ENCODE data around the gene MYL6B. TPM values are rescaled to one million over a fixed set of nuclear protein-coding genes. Genes with fewer than 3 reads are reported as not detected.

The MYL6B gene
- total RNA-seq, 2 donors from 2014 or later, result 153 to 191 TPM

GRCh38 chr12:56119361-56119796 lies 33.0 kb upstream of the MYL6B start:
- no peaks in the 10 kb centered on the region for H3K9me3 Mint-ChIP-seq
- Histone ChIP-seq H3K9ac (ENCODE audit: extremely low read depth, low read length, poor library complexity, severe bottlenecking) (no peak overlapping the region), H3K27ac (ENCODE audit: low read depth, low read length) (no peak overlapping the region), H3K4me3 (ENCODE audit: low read length) (peak overlapping the region; percentile 93), H3K36me3 (ENCODE audit: control insufficient read depth, insufficient read depth, low read length) (peaks cover 20% of the 10 kb centered on the region), H3K9me3 (ENCODE audit: control insufficient read depth, low read length) (no peaks in the 10 kb centered on the region), H3K27me3 (ENCODE audit: control insufficient read depth, insufficient read depth, low read length, poor library complexity, severe bottlenecking) (no peaks in the 10 kb centered on the region), H3K4me1 (ENCODE audit: control insufficient read depth, insufficient read depth, low read length) (peaks cover 5% of the 10 kb centered on the region)
- peak overlapping the region; percentile 96 for H3K4me3 Mint-ChIP-seq
- TF ChIP-seq, protein P1, sequence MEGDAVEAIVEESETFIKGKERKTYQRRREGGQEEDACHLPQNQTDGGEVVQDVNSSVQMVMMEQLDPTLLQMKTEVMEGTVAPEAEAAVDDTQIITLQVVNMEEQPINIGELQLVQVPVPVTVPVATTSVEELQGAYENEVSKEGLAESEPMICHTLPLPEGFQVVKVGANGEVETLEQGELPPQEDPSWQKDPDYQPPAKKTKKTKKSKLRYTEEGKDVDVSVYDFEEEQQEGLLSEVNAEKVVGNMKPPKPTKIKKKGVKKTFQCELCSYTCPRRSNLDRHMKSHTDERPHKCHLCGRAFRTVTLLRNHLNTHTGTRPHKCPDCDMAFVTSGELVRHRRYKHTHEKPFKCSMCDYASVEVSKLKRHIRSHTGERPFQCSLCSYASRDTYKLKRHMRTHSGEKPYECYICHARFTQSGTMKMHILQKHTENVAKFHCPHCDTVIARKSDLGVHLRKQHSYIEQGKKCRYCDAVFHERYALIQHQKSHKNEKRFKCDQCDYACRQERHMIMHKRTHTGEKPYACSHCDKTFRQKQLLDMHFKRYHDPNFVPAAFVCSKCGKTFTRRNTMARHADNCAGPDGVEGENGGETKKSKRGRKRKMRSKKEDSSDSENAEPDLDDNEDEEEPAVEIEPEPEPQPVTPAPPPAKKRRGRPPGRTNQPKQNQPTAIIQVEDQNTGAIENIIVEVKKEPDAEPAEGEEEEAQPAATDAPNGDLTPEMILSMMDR (conservative IDR thresholded peaks at IDR 0.05), result peak; percentile 85
- H3K27ac Mint-ChIP-seq, result peak overlapping the region; percentile 100
- no peaks in the 10 kb centered on the region for H3K27me3 Mint-ChIP-seq (ENCODE audit: insufficient read depth)
- peaks cover 27% of the 10 kb centered on the region for H3K4me1 Mint-ChIP-seq
- H3K36me3 Mint-ChIP-seq (ENCODE audit: low read depth), result peaks cover 30% of the 10 kb centered on the region
- WGBS, 2 experiments (ENCODE audit: insufficient coverage in 1 of 2, insufficient read length in 1 of 2), result 0% methylated on average over 2 of the region's 2 CpGs; no CpG with 5 or more reads in 1 of the 2 experiments
- DNase-seq, result peak; percentile 94

DNA sequence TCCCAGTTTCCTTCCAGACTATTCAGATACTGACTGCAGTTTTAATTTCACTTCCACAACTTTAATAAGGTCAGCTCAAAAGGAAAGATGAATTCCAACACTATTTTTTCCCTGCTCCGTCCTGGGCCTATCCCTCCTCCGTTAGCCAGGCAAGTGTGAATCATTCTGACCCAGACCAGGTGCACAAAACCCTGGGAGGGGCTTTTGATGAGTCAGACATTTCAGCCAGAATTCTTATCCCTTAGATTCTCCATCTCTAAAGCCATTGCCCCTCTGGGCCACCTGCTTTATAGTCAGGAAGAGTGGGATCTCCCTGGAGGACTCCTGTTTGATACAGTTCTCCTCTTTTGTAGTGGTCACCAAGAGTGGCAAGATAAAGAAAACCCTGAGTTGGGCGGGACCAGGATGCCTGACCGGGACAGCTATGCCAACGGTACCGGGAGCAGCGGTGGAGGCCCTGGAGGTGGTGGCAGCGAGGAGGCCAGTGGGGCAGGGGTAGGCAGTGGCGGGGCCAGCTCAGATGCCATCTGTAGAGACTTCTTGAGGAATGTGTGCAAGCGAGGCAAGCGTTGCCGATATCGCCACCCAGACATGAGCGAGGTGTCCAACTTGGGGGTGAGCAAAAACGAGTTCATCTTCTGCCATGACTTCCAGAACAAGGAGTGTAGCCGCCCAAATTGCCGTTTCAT lies 32.1 kb upstream of the MYL6B start:
- no peak for DNase-seq
- Mint-ChIP-seq H3K27me3 (ENCODE audit: insufficient read depth) (no peaks in the 10 kb centered on the region), H3K9me3 (no peaks in the 10 kb centered on the region), H3K36me3 (ENCODE audit: low read depth) (peaks cover 30% of the 10 kb centered on the region), H3K4me1 (peaks cover 25% of the 10 kb centered on the region), H3K4me3 (no peak overlapping the region), H3K27ac (no peak overlapping the region)
- no peaks in the 10 kb centered on the region for H3K27me3 ChIP-seq (ENCODE audit: control insufficient read depth, insufficient read depth, low read length, poor library complexity, severe bottlenecking)
- peaks cover 20% of the 10 kb centered on the region for H3K36me3 ChIP-seq (ENCODE audit: control insufficient read depth, insufficient read depth, low read length)
- WGBS, 2 experiments (ENCODE audit: insufficient coverage in 1 of 2, insufficient read length in 1 of 2), result 96 to 97% methylated on average over 12 to 17 of the region's 17 CpGs
- peaks cover 5% of the 10 kb centered on the region for H3K4me1 ChIP-seq (ENCODE audit: control insufficient read depth, insufficient read depth, low read length)
- TF ChIP-seq, protein P1 (conservative IDR thresholded peaks at IDR 0.05), result no peak
- H3K9ac ChIP-seq (ENCODE audit: extremely low read depth, low read length, poor library complexity, severe bottlenecking), result no peak overlapping the region
- H3K4me3 ChIP-seq (ENCODE audit: low read length), result no peak overlapping the region
- no peaks in the 10 kb centered on the region for H3K9me3 ChIP-seq (ENCODE audit: control insufficient read depth, low read length)
- no peak overlapping the region for H3K27ac ChIP-seq (ENCODE audit: low read depth, low read length)

DNA sequence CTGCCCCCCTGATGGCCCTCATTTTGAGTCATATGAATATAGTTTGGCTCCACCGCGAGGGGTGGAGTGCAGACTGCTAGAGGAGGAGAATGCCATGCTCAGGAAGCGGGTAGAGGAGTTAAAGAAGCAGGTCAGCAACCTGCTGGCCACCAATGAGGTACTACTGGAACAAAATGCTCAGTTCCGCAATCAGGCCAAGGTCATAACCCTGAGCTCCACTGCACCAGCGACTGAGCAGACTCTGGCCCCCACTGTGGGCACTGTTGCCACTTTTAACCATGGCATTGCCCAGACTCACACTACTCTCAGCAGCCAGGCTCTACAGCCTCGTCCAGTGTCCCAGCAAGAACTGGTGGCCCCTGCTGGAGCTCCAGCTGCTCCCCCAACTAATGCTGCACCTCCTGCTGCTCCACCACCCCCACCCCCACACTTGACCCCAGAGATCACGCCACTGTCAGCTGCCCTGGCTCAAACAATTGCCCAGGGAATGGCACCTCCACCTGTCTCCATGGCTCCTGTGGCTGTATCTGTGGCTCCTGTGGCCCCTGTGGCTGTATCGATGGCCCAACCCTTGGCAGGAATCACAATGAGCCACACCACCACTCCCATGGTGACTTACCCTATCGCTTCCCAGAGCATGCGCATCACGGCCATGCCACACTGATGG lies 31.1 kb upstream of the MYL6B start:
- Histone ChIP-seq H3K27me3 (ENCODE audit: control insufficient read depth, insufficient read depth, low read length, poor library complexity, severe bottlenecking) (no peaks in the 10 kb centered on the region), H3K9me3 (ENCODE audit: control insufficient read depth, low read length) (no peaks in the 10 kb centered on the region), H3K9ac (ENCODE audit: extremely low read depth, low read length, poor library complexity, severe bottlenecking) (no peak overlapping the region), H3K27ac (ENCODE audit: low read depth, low read length) (no peak overlapping the region), H3K4me1 (ENCODE audit: control insufficient read depth, insufficient read depth, low read length) (peaks cover 6% of the 10 kb centered on the region), H3K4me3 (ENCODE audit: low read length) (no peak overlapping the region), H3K36me3 (ENCODE audit: control insufficient read depth, insufficient read depth, low read length) (peaks cover 20% of the 10 kb centered on the region)
- Mint-ChIP-seq H3K27ac (peak overlapping the region; percentile 48), H3K4me1 (peaks cover 24% of the 10 kb centered on the region), H3K36me3 (ENCODE audit: low read depth) (peaks cover 30% of the 10 kb centered on the region), H3K4me3 (no peak overlapping the region), H3K9me3 (no peaks in the 10 kb centered on the region), H3K27me3 (ENCODE audit: insufficient read depth) (no peaks in the 10 kb centered on the region)
- TF ChIP-seq, protein P1 (conservative IDR thresholded peaks at IDR 0.05), result no peak
- DNase-seq, result no peak
- 91 to 96% methylated on average over 7 to 11 of the region's 11 CpGs for WGBS, 2 experiments (ENCODE audit: insufficient coverage in 1 of 2, insufficient read length in 1 of 2)
